Stimulated activated CD8-positive, alpha-beta memory T cell treated with anti-CD3 and anti-CD28 coated beads, Interleukin-7, amount 100 ng/mL, for 48 hours (primary cell): ENCODE data around the gene RASIP1.
"Not testable (repeated sequence)": the region's sequence is repeated elsewhere in the genome, so short reads cannot be mapped to it uniquely, and the experiment has no call there.

ENCODE experiments used
- DNase-seq, 2 donors: peaks; one replicate each; pipeline ENCODE4 v3.0.0-alpha.2; 2020; ENCODE audit warnings: low read depth in 1 of 2; ENCODE audit errors: extremely low read depth in 1 of 2

Gene RASIP1

GRCh38 chr19:48713041-48713863, 27.2 kb downstream of the RASIP1 start:
- no peak for DNase-seq

DNA sequence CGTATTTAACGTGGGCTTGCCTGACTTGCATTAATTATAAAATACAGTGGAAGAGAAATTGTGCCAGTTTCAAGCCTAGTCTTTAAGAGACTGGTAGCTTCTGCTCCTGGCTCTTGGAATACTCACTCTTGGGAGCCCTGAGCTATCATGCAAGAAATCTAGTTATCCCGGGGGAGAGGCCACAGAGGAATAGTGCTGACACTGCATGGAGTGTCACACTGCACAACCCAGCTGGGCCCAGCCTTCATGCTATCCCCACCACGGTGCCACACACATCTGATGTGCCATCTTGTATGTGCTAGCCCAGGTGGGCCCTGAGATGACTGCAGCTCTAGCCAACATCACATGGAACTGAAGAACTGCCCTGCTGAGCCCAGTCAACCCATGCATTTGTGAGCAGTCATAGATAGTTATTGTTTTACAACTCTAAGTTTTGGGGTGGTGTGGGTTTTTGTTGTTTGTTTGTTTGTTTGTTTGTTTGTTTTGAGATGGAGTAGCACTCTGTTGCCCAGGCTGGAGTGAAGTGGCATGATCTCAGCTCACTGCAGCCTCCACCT, 29.2 kb downstream of the RASIP1 start:
- DNase-seq: no peak

DNA sequence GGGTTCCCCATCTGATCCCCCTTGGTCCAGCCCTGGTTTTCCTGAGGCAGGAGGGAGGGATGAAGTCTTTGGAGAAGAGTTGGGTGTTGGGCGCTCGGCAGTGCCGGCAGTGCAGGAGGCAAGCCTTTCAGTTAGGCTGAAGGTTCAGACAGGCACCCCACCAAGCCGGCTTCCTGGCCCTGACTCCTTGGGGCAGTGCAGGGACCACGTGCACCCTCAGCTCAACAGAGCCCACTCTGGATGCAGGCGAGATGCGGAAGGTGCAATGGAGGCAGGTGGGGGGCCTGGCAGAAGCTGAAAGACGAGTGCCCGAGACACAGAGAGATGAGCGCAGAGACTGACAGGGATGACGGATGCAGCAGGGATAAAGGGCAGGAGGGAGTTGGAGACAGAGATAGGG, 31.9 kb downstream of the RASIP1 start:
- no peak for DNase-seq

GRCh38 chr19:48705431-48705830, 35.0 kb downstream of the RASIP1 start:
- DNase-seq: no peak

- no peak for DNase-seq
Measured at GRCh38 chr19:48703316-48703715, 37.1 kb downstream of the RASIP1 start.

- DNase-seq: no peak
Measured at GRCh38 chr19:48702701-48703100, 37.7 kb downstream of the RASIP1 start.

DNA sequence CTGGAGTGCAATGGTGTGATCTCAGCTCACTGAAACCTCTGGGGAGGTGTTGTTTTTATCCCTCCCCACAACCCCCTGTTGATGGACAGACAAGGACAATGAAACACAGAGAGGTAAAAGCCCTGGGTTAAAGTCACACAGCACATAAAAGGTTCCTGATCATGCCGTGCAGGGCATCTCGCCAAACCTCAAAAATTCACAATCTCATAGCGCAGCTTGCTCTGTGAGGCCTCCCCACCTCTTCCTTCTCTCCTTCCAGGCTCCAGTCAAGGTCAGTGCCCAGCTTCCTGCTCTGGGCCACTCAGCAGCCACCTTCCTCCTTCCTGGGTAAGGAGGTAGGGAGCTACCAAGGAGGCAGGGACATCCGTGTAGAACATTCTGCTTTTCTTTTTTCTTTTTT, 42.4 kb downstream of the RASIP1 start:
- no peak for DNase-seq

GRCh38 chr19:48696353-48697010, 43.9 kb downstream of the RASIP1 start:
- no peak for DNase-seq

DNA sequence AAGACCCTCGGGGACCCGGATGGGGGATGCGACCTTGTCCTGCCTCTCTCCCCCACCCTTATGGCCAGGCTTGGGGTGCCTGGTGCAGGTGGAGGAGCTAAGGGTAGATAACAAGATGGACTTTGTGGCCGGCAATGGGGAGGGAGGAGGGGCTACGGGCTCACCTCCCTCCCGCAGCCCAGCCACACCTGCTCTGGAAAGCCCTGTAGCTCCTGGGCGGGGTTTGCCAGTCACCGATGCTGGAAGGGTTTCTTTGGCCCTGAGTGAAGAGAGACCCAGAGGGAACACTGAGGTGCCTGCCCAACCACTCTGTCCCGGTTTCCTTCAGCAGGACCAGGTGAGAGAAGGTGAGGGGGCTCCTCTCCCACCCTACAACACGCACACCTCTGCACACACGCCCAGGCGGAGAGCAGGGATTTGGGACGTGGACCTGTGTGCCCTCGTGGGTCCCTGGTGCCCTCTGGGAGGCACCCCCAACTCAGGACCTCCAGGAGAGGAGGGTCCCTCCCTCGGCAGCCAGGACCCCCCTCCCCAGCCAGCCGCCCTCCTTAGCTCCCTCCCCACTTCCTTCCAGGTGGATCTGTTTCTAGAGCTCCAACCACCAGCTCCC, 44.6 kb downstream of the RASIP1 start, which contains the start of gene FUT2:
Gene FUT2 (plus strand): TSS at position 229 of the 610 bp plus-strand sequence. CDS start 6,986 bp downstream, outside the sequence.
- no peak for DNase-seq

DNA sequence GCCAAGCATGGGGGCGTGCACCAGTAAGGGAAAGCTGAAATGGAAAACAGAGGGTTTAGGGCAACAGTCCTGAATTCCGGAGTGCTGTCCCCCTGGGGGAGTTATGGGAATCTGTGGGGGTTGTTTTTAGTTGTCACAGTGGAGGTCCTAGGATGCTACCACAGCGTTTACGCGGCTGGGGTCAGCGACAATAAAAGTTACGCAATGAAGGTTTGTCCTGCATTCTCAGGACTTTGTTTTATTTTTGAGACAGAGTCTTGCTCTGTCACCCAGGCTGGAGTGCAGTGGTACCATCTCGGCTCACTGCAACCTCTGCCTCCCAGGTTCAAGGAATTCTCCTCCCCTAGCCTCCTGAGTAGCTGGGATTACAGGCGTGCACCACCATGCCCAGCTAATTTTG, 46.8 kb downstream of the RASIP1 start:
- not testable (repeated sequence) for DNase-seq

DNA sequence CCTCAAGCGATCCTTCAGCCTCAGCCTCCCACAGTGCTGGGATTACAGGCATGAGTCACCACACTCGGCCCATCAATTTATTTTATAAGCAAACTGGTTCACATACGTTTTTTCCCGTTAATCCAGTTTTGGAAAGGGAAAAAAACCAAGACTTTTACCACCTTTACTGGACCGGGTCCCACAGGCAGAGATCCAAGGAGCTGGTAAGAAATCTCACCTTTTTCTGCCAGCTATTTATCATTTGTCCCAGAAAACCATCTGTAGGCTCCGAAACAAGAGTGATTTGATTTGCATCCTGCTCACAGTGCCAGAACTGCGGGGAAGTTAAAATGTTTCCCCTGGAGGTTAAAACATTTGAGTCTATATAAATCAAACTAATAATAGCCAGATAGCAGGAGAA, 51.0 kb downstream of the RASIP1 start:
- DNase-seq: no peak

- DNase-seq: no peak
Measured at GRCh38 chr19:48687776-48688175, 52.6 kb downstream of the RASIP1 start.

DNA sequence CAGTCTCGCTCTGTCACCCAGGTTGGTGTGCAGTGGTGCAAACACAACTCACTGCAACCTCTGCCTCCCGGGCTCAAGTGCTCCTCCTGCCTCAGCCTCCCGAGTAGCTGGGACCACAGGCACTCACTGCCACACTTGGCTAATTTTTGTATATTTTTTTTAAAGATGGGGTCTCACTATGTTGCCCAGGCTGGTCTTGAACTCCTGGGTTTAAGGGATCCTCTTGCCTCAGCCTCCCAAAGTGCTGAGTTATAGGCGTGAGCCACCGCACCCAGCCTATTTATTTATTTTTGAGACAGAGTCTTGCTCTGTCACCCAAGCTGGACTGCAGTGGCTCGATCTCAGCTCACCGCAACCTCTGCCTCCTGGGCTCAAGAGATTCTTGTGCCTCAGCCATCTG, 53.8 kb downstream of the RASIP1 start:
- DNase-seq: not testable (repeated sequence)

GRCh38 chr19:48686088-48686487, 54.3 kb downstream of the RASIP1 start:
- no peak for DNase-seq

- no peak for DNase-seq
Measured at GRCh38 chr19:48685583-48685982, 54.8 kb downstream of the RASIP1 start.

DNA sequence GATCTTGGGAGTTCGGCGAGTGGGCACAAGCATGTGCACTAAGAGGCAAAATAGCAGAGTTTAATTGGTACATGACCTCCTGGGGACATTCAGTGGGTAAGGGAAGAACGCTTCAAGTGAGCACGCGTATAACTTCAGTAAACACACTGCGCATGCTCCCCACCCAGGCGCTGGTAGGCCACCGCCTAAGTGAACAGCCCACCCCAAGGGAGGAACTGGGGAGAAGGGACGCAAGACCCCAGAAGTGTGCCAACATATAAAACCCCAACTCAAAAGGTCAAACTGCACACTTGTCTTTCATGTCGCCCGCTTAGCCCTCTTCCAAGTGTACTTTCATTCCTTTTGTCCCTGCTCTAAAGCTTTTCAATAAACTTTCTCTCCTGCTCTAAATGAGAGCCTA, 57.1 kb downstream of the RASIP1 start:
- peak in 1 of 2 donors; percentile 26 for DNase-seq

GRCh38 chr19:48681127-48681470, 59.3 kb downstream of the RASIP1 start:
- no peak for DNase-seq

- DNase-seq: no peak
Measured at GRCh38 chr19:48680436-48681126, 59.8 kb downstream of the RASIP1 start.

DNA sequence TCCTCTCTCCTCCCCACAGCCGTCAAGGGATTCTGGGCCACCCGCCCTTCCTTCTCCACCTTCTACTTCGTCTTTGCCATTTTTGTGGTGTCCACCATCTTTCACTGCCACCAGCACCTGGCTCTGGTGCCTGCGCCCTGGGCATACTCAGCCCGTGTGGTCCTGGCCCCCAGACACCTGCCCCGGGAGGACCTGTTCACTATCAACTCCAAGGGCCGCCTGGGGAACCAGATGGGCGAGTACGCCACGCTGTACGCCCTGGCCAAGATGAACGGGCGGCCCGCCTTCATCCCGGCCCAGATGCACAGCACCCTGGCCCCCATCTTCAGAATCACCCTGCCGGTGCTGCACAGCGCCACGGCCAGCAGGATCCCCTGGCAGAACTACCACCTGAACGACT, 60.4 kb downstream of the RASIP1 start:
- DNase-seq: not testable (repeated sequence)

DNA sequence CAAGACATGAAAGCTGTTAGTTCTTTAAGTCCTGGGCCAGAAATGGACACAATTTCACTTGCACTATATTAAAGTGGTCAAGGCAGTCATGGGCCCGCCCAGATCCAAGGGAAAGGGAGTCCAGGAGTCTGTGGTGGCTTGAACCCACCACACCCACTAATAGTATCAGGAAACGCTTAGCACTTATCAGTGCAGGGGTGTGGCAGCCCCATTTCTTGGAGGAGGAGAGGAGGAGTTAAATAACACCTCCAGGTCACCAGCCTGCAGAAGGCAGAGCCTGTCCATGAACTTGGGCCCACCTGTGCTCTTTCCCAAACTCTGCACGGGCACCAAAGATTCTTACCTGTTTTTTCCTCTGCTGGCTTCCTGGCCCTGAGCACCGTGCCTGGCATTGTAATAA, 62.2 kb downstream of the RASIP1 start:
- no peak for DNase-seq

GRCh38 chr19:48676887-48677286, 63.5 kb downstream of the RASIP1 start:
- DNase-seq: no peak
